ENCODE data around the gene CAMK4. TPM values are rescaled to one million over a fixed set of nuclear protein-coding genes. Genes with fewer than 3 reads are reported as not detected.

CAMK4 gene
- total and polyA plus RNA-seq, 4 donors: 0.27 to 1.4 (median 1.2) TPM

- peaks cover 8 to 31% (median 23%) of the 10 kb centered on the region in 4 donors for H3K4me1 ChIP-seq (ENCODE audit: control insufficient read depth in 4 of 4, insufficient read depth in 4 of 4, low read length in 3 of 4)
- no peaks in the 10 kb centered on the region for H3K36me3 ChIP-seq (ENCODE audit: control insufficient read depth in 4 of 4, insufficient read depth in 3 of 4, low read depth in 1 of 4, low read length in 3 of 4)
- H3K27ac ChIP-seq (ENCODE audit: low read depth in 1 of 2, low read length in 2 of 2): peak within 1 kb of the TSS; percentile 95 to 96
- H3K27me3 ChIP-seq (ENCODE audit: control insufficient read depth in 4 of 4, insufficient read depth in 4 of 4, low read length in 3 of 4): no peaks in the 10 kb centered on the region
- TF ChIP-seq MAX (IDR thresholded peaks at IDR 0.05): no peak
- TF ChIP-seq, protein P1, sequence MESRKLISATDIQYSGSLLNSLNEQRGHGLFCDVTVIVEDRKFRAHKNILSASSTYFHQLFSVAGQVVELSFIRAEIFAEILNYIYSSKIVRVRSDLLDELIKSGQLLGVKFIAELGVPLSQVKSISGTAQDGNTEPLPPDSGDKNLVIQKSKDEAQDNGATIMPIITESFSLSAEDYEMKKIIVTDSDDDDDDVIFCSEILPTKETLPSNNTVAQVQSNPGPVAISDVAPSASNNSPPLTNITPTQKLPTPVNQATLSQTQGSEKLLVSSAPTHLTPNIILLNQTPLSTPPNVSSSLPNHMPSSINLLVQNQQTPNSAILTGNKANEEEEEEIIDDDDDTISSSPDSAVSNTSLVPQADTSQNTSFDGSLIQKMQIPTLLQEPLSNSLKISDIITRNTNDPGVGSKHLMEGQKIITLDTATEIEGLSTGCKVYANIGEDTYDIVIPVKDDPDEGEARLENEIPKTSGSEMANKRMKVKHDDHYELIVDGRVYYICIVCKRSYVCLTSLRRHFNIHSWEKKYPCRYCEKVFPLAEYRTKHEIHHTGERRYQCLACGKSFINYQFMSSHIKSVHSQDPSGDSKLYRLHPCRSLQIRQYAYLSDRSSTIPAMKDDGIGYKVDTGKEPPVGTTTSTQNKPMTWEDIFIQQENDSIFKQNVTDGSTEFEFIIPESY (IDR thresholded peaks at IDR 0.05): peak; percentile 34
- no peak for TF ChIP-seq ATF3 (IDR thresholded peaks at IDR 0.05)
- TF ChIP-seq TAF1 (conservative IDR thresholded peaks at IDR 0.05): peak; percentile 89
- TF ChIP-seq SP1 (IDR thresholded peaks at IDR 0.05): peak; percentile 85
- peak in 1 of 2 donors; percentile 68 for TF ChIP-seq GABPA (IDR thresholded peaks at IDR 0.05 in 1 of 2, conservative IDR thresholded peaks at IDR 0.05 in 1 of 2)
- TF ChIP-seq REST (IDR thresholded peaks at IDR 0.05): peak; percentile 85
- TF ChIP-seq EGR1 (IDR thresholded peaks at IDR 0.05; ENCODE audit: low read depth in 2 of 2): peak; percentile 92 to 98
- TF ChIP-seq NR2F2 (IDR thresholded peaks at IDR 0.05): peak; percentile 32
- TF ChIP-seq, protein P2, sequence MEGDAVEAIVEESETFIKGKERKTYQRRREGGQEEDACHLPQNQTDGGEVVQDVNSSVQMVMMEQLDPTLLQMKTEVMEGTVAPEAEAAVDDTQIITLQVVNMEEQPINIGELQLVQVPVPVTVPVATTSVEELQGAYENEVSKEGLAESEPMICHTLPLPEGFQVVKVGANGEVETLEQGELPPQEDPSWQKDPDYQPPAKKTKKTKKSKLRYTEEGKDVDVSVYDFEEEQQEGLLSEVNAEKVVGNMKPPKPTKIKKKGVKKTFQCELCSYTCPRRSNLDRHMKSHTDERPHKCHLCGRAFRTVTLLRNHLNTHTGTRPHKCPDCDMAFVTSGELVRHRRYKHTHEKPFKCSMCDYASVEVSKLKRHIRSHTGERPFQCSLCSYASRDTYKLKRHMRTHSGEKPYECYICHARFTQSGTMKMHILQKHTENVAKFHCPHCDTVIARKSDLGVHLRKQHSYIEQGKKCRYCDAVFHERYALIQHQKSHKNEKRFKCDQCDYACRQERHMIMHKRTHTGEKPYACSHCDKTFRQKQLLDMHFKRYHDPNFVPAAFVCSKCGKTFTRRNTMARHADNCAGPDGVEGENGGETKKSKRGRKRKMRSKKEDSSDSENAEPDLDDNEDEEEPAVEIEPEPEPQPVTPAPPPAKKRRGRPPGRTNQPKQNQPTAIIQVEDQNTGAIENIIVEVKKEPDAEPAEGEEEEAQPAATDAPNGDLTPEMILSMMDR (IDR thresholded peaks at IDR 0.05; ENCODE audit: low read depth, low read length, missing input control): no peak
- peak in 1 of 2 donors; percentile 45 for TF ChIP-seq JUND (IDR thresholded peaks at IDR 0.05)
- TF ChIP-seq HNF4A (conservative IDR thresholded peaks at IDR 0.05): peak; percentile 56 to 70
- peak; percentile 62 for TF ChIP-seq FOXA1 (IDR thresholded peaks at IDR 0.05)
- TF ChIP-seq FOXA2 (IDR thresholded peaks at IDR 0.05): no peak
- TF ChIP-seq RAD21 (IDR thresholded peaks at IDR 0.05): peak in 1 of 2 donors; percentile 28
- TF ChIP-seq YY1 (IDR thresholded peaks at IDR 0.05): peak; percentile 70
- peak; percentile 53 to 54 for TF ChIP-seq RXRA (IDR thresholded peaks at IDR 0.05)
- TF ChIP-seq HNF4G (IDR thresholded peaks at IDR 0.05): no peak
- peak; percentile 91 for DNase-seq (ENCODE audit: low spot score)
- under 1% methylated on average over 41 of the region's 41 CpGs for WGBS
- no peaks in the 10 kb centered on the region for H3K9me3 ChIP-seq (ENCODE audit: control insufficient read depth in 4 of 4, low read length in 3 of 4)
- H3K4me3 ChIP-seq (ENCODE audit: low read depth in 1 of 3, low read length in 3 of 3): peak within 1 kb of the TSS; percentile 59 to 90 (median 82)
- peak within 1 kb of the TSS; percentile 84 to 95 for H3K9ac ChIP-seq (ENCODE audit: low read depth in 1 of 2, low read length in 2 of 2)
Measured at GRCh38 chr5:111512375-111513130, 288.4 kb downstream of the CAMK4 start, which contains the start of gene STARD4. Gene STARD4 (minus strand): TSS chr5:111512535. CDS start chr5:111507433, 5,102 bp downstream.
